GM19238 (cell line): Measurements from ENCODE around the gene IFNA21.
"Not testable (repeated sequence)": the region's sequence is repeated elsewhere in the genome, so short reads cannot be mapped to it uniquely, and the experiment has no call there.

Experiments used
- DNase-seq: peaks from one replicate; pipeline ENCODE4 v3.0.0; 2011; ENCODE audit warnings: low spot score; ENCODE audit not compliant: insufficient read length

IFNA21 gene

DNA sequence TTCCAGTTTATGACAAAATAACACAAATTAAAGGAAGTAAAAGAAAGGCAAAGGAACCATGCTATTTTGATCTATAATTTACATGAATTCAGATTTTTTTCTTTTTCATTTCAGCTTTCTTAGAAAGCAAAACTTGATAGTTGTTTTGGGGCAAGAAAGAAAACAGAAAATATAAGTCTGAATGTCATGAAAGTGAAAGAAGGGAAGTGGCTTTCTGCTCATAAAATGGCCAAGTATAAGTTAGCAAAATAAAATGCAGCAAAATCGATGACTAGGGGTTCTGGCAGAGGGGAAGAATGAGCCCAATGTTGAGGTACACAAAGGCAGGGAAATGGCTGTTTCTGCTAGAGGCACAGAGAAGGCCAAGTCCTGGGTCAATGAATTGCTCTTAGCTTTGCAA, 21.9 kb downstream of the IFNA21 start:
- DNase-seq = no peak

DNA sequence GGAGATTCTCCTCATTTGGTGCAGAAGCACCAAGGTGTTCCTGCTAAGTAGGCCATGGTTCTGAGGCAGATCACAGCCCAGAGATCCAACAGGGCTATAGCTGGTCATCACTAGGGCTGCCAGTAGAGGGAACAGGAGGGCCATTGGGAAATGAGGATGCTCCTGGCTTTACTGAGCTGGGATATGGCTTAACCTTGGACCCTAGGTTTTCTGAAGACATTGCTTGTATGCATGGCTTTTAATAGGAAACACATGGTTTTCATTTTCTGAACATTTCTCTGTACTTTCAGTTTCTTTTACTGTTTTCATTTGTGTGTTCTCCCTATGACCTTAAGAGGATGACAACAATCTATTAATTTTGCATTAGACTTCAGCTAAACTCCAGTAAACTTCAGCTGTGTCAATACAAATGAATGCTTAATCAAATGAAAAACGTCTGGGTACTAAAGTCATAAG, 25.0 kb downstream of the IFNA21 start, which contains the start of gene IFNW1:
TSS of gene IFNW1 (minus strand) at position 406 of the 456 bp plus-strand sequence. CDS start at position 144, 262 bp downstream.
- no peak for DNase-seq

DNA sequence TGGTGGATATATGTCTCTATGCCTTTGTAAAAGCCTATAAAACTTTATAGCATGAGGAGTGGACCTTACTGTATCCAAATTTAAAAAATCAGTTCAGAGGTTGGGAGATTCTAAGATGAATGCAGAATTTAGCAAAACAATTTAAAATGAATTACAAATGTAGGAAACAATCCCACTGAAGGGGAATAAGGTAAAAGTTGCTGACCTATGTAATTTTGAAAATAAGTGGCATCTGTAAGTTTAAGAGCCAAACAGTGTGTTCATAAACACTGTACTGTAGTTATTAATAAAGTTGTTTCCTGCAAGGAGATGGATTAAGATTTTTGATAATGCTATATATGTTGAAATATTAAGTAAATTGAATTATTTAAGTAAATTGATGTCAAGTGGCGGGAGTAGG, 29.4 kb downstream of the IFNA21 start:
- DNase-seq = no peak

DNA sequence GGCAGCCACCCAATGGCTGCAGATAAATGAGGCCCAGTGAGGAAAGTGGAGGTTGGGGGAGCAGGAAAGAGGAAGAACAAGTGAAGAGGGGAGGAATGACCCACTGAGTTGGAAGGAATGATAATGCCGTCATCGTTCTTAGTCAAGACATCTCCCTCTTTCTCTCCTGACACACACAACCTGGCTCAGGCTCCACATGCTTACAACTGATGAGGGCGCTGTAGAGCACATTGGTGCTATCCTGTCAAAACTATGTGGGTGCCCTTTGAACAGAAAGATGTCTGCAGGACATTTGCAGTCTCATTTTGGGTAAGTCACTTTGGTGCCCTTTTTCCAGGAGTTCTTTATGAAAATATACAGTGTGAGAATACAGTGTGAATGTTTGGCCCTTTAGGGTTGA, 30.7 kb downstream of the IFNA21 start:
- DNase-seq = no peak

DNA sequence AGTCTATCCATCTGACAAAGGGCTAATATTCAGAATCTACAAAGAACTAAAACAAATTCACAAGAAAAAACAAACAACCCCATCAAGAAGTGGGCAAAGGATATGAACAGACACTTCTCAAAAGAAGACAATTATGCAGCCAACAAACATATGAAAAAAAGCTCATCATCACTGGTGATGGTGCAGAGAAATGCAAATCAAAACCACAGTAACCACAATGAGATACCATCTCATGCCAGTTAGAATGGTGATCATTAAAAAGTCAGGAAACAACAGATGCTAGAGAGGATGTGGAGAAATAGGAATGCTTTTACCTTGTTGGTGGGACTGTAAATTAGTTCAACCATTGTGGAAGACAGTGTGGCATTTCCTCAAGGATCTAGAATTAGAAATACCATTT, 38.3 kb downstream of the IFNA21 start:
- not testable (repeated sequence) for DNase-seq

DNA sequence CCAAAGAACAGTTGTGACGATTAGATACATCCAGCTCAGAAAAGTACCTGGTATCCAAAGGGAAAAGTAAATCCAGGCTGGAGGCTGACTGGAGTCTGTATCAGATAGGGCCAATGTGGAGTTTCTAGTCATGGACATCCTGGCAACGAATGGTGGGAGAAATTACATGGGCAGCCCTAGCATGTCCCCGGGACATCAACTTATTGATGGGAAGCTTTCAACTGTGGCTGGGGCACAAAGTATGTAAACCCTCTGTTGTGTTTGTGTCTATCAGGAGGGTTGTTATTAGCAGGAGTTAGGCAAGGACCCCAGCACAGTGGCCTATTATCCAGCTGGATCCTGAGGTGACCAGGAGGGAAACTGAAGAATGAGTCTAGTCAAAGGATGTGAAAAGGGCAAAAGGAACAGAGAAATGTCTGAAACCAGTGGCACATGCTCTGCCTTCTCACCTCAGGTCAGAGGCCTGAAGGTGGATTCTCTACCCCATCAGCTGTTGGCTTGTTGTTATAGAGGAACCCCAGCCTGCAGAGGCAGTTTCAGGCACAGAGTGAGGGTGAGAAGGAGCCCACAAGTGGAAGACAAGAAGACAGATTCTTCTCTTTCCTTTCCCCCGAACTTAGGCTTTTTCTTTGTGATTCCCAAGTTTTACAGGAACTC, 44.7 kb downstream of the IFNA21 start:
- peak; percentile 5 for DNase-seq

DNA sequence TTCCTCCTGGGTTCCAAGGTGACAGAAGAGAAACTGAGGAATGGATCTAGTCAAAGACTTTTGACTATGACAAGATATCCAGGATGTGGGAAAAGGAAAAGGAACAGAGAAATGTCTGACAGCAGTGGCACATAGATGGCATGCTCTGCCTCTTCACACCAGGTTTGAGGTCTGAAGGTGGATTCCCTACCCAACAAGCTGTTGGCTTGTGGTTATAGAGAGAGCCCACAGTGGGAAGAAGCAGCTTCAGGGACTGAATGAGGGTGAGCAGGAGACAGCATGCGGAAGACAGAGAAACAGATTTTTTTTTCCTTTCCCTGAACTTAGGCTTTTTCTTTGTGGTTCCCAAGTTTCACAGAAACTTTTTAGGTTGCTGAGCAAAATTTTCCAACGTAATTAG, 45.4 kb downstream of the IFNA21 start:
- no peak for DNase-seq

DNA sequence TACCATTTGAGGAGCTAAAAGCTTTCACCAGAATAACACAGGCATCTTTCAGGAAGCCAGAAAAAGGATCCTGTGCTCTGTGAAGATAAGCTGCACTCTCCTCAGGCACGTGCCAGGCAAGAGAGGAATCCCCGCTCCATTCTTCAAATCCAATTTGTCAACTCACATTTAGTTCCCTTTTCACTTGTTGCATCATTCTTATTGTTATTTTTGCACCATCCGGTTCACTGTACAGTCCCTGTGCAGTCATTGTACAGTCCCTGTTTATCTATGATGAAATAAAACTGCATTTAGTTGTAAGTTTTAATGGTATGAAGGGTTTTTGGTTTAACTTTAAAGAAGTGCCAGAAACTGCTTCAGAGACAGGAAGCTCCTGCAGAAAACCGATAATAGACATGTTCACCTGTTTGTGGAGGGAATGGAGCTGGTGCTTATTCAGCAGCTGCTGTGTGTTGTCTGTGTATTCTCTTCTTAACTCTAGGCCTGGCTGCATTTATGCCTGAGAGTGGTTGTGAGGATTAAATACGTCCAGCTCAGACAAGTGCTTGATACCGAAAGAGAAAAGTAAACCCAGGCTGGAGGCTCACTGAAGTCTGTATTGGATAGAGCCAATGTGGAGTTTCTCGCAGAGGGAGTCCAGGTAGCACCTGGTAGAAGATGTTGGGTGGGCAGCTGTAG, 47.2 kb downstream of the IFNA21 start:
- DNase-seq = no peak
